H9 (cell line): ENCODE measurements around the gene NANOS2. TPM values are rescaled to one million over a fixed set of nuclear protein-coding genes. Genes with fewer than 3 reads are reported as not detected.

Experiments
- DNase-seq: peaks from one replicate; pipeline ENCODE4 v3.0.0-alpha.2; 2017
- H2AFZ ChIP-seq: one replicate; pipeline ENCODE4 v1.6.1; 2013; ENCODE audit warnings: mild to moderate bottlenecking, low read length, control low read depth, moderate library complexity
- H2AK5ac ChIP-seq: 2 replicates; pipeline ENCODE4 v1.6.1; 2013; ENCODE audit warnings: low read length, control low read depth, mixed read lengths; ENCODE audit not compliant: insufficient read length
- H2BK120ac ChIP-seq: one replicate; pipeline ENCODE4 v1.6.1; 2013; ENCODE audit warnings: low read depth, mild to moderate bottlenecking, low read length, control low read depth, inconsistent platforms; ENCODE audit not compliant: poor library complexity, severe bottlenecking
- H2BK12ac ChIP-seq: 2 replicates; pipeline ENCODE4 v1.6.1; 2013; ENCODE audit warnings: low read length, control low read depth, mixed read lengths, low read depth; ENCODE audit not compliant: insufficient read length
- H2BK15ac ChIP-seq: 2 replicates; pipeline ENCODE4 v1.6.1; 2013; ENCODE audit warnings: low read depth, low read length, control low read depth
- H2BK20ac ChIP-seq: one replicate; pipeline ENCODE4 v1.6.1; 2013; ENCODE audit warnings: low read depth, mild to moderate bottlenecking, low read length, control low read depth, inconsistent platforms; ENCODE audit not compliant: poor library complexity, severe bottlenecking
- H2BK5ac ChIP-seq: 2 replicates; pipeline ENCODE4 v1.6.1; 2013; ENCODE audit warnings: low read length, control low read depth, mixed read lengths; ENCODE audit not compliant: insufficient read length
- H3K14ac ChIP-seq: 2 replicates; pipeline ENCODE4 v1.6.1; 2013; ENCODE audit warnings: low read length, control low read depth; ENCODE audit not compliant: insufficient read depth
- H3K18ac ChIP-seq: 2 replicates; pipeline ENCODE4 v1.6.1; 2013; ENCODE audit warnings: low read depth, mild to moderate bottlenecking, mixed read lengths, low read length, control low read depth; ENCODE audit not compliant: insufficient read length
- H3K23ac ChIP-seq: 2 replicates; pipeline ENCODE4 v1.6.1; 2013; ENCODE audit warnings: low read length, control low read depth, mixed read lengths, low read depth; ENCODE audit not compliant: insufficient read length
- H3K23me2 ChIP-seq: 2 replicates; pipeline ENCODE4 v1.6.1; 2013; ENCODE audit warnings: low read depth, mild to moderate bottlenecking, mixed read lengths, low read length, control low read depth; ENCODE audit not compliant: insufficient read length, poor library complexity, severe bottlenecking
- H3K27ac ChIP-seq: 2 replicates; pipeline ENCODE4 v1.5.1; 2013; ENCODE audit warnings: low read length, control low read depth, mixed read lengths, low read depth; ENCODE audit not compliant: insufficient read length
- H3K27me3 ChIP-seq: 2 replicates; pipeline ENCODE4 v1.6.1; 2013; ENCODE audit warnings: low read length, control low read depth, inconsistent platforms; ENCODE audit not compliant: insufficient read depth
- H3K4ac ChIP-seq: 2 replicates; pipeline ENCODE4 v1.6.1; 2013; ENCODE audit warnings: low read depth, mild to moderate bottlenecking, control low read depth, inconsistent platforms, low read length, moderate library complexity
- H3K4me1 ChIP-seq: 2 replicates; pipeline ENCODE4 v1.6.1; 2013; ENCODE audit warnings: low read length, control low read depth, inconsistent platforms; ENCODE audit not compliant: insufficient read depth
- H3K4me2 ChIP-seq: 2 replicates; pipeline ENCODE4 v1.6.1; 2013; ENCODE audit warnings: low read length, control low read depth, mixed read lengths; ENCODE audit not compliant: insufficient read length, insufficient read depth
- H3K56ac ChIP-seq: 2 replicates; pipeline ENCODE4 v1.6.1; 2013; ENCODE audit warnings: low read depth, mild to moderate bottlenecking, mixed read lengths, low read length, control low read depth; ENCODE audit not compliant: insufficient read length
- H3K79me1 ChIP-seq: 2 replicates; pipeline ENCODE4 v1.6.1; 2013; ENCODE audit warnings: low read depth, mild to moderate bottlenecking, moderate library complexity, low read length, control low read depth, inconsistent platforms; ENCODE audit not compliant: insufficient read depth, poor library complexity, severe bottlenecking
- H3K79me2 ChIP-seq: 2 replicates; pipeline ENCODE4 v1.6.1; 2013; ENCODE audit warnings: low read length, control low read depth, inconsistent platforms; ENCODE audit not compliant: insufficient read depth
- H3K9ac ChIP-seq: 2 replicates; pipeline ENCODE4 v1.6.1; 2013; ENCODE audit warnings: low read length, control low read depth, mixed read lengths; ENCODE audit not compliant: insufficient read length; ENCODE audit errors: extremely low read depth
- H3K9me3 ChIP-seq: one replicate; pipeline ENCODE4 v1.6.1; 2013; ENCODE audit warnings: low read depth, low read length, inconsistent platforms; ENCODE audit not compliant: control insufficient read depth
- H3T11ph ChIP-seq: one replicate; pipeline ENCODE4 v1.6.1; 2013; ENCODE audit warnings: mild to moderate bottlenecking, low read length, control low read depth, inconsistent platforms
- H4K20me1 ChIP-seq: one replicate; pipeline ENCODE4 v1.6.1; 2013; ENCODE audit not compliant: control insufficient read depth, insufficient read length, insufficient read depth
- H4K5ac ChIP-seq: 2 replicates; pipeline ENCODE4 v1.6.1; 2013; ENCODE audit warnings: low read depth, mild to moderate bottlenecking, mixed read lengths, low read length, control low read depth; ENCODE audit not compliant: insufficient read length
- H4K8ac ChIP-seq: replicated peaks from 2 replicates; pipeline ENCODE4 v1.6.1; 2013; ENCODE audit warnings: low read length, control low read depth, mixed read lengths, low read depth; ENCODE audit not compliant: insufficient read length
- H4K91ac ChIP-seq: 2 replicates; pipeline ENCODE4 v1.6.1; 2013; ENCODE audit warnings: low read depth, mild to moderate bottlenecking, moderate library complexity, mixed read lengths, low read length, control low read depth; ENCODE audit not compliant: insufficient read length
- H3K27ac Mint-ChIP-seq, 3 experiments: 2 replicates in 2 of 3; 3 replicates in 1 of 3; pipeline ENCODE4 v1.8.0; 2020 to 2021; ENCODE audit warnings: mixed read lengths in 3 of 3, mild to moderate bottlenecking in 1 of 3, moderate library complexity in 1 of 3
- H3K27me3 Mint-ChIP-seq: 2 replicates; pipeline ENCODE4 v1.8.0; 2021; ENCODE audit warnings: low read depth, mild to moderate bottlenecking, moderate library complexity, mixed read lengths
- H3K36me3 Mint-ChIP-seq, 3 experiments: 2 replicates in 2 of 3; 3 replicates in 1 of 3; pipeline ENCODE4 v1.8.0; 2020 to 2021; ENCODE audit warnings: low read depth in 3 of 3, mixed read lengths in 3 of 3; ENCODE audit not compliant: insufficient read depth in 1 of 3
- H3K4me1 Mint-ChIP-seq, 2 experiments: 2 replicates each; pipeline ENCODE4 v1.8.0; 2020; ENCODE audit warnings: mixed read lengths in 2 of 2
- H3K4me3 Mint-ChIP-seq, 2 experiments: 2 replicates in 1 of 2; 3 replicates in 1 of 2; pipeline ENCODE4 v1.8.0; 2020 to 2021; ENCODE audit warnings: mild to moderate bottlenecking in 2 of 2, mixed read lengths in 2 of 2, moderate library complexity in 1 of 2
- H3K9me3 Mint-ChIP-seq, 2 experiments: 2 replicates in 1 of 2; 3 replicates in 1 of 2; pipeline ENCODE4 v1.8.0; 2020; ENCODE audit warnings: mild to moderate bottlenecking in 2 of 2, mixed read lengths in 2 of 2, moderate library complexity in 1 of 2
- WGBS: extraction: QIAGEN DNeasy Blood & Tissue Kit; methylation state at CpG from one replicate; pipeline ENCODE4 v1.1.7; 2013; ENCODE audit warnings: missing lambda C conversion rate, low lambda C conversion rate, mixed read lengths; ENCODE audit not compliant: insufficient read length; ENCODE audit errors: extremely low coverage; 5-methylcytosine and 5-hydroxymethylcytosine counted together
- total RNA-seq: library from RNA; stranded (reverse); gene quantifications from 2 replicates; pipeline ENCODE4 v1.2.1, GENCODE V29; 2021
- TF ChIP-seq, protein P1 (sequence below): fragments of 200-600 bp; sonication (generic); conservative IDR thresholded peaks from 3 replicates; pipeline ENCODE4 v1.8.0; 2021; ENCODE audit warnings: antibody characterized with exemption, mild to moderate bottlenecking

NANOS2 gene
- total RNA-seq, 1 experiment from 2014 or later = not detected

- H2AK5ac ChIP-seq = no peak overlapping the region
- H3K36me3 Mint-ChIP-seq = peaks cover 13 to 31% (median 26%) of the 10 kb centered on the region in 3 experiments
- no peaks in the 10 kb centered on the region for H3K9me3 Mint-ChIP-seq
- H2BK120ac ChIP-seq = no peak overlapping the region
- no peak overlapping the region for H2BK15ac ChIP-seq
- no peaks in the 10 kb centered on the region for H3K9me3 ChIP-seq
- peaks cover 17% of the 10 kb centered on the region for H3K27me3 Mint-ChIP-seq
- H3K4me1 ChIP-seq = no peaks in the 10 kb centered on the region
- H3K79me1 ChIP-seq = no peaks in the 10 kb centered on the region
- DNase-seq = no peak
- peaks cover 15% of the 10 kb centered on the region for H3K23me2 ChIP-seq
- no peak overlapping the region for H3K56ac ChIP-seq
- no peak overlapping the region for H3K14ac ChIP-seq
- no peak overlapping the region for H3K27ac Mint-ChIP-seq
- 100% methylated on average over 1 of the region's 4 CpGs for WGBS
- H3K27ac ChIP-seq = no peak overlapping the region
- H4K5ac ChIP-seq = no peak overlapping the region
- no peak overlapping the region for H4K91ac ChIP-seq
- no peak overlapping the region for H2BK12ac ChIP-seq
- H3K4me2 ChIP-seq = no peak overlapping the region
- no peak overlapping the region for H4K8ac ChIP-seq
- no peak overlapping the region for H2AFZ ChIP-seq
- H3K9ac ChIP-seq = no peak overlapping the region
- no peak overlapping the region for H2BK20ac ChIP-seq
- no peaks in the 10 kb centered on the region for H4K20me1 ChIP-seq
- peak overlapping the region in 1 of 2 experiments; percentile 78; a peak in 3 of 5 replicates for H3K4me3 Mint-ChIP-seq
- H3T11ph ChIP-seq = no peak overlapping the region
- TF ChIP-seq, protein P1, sequence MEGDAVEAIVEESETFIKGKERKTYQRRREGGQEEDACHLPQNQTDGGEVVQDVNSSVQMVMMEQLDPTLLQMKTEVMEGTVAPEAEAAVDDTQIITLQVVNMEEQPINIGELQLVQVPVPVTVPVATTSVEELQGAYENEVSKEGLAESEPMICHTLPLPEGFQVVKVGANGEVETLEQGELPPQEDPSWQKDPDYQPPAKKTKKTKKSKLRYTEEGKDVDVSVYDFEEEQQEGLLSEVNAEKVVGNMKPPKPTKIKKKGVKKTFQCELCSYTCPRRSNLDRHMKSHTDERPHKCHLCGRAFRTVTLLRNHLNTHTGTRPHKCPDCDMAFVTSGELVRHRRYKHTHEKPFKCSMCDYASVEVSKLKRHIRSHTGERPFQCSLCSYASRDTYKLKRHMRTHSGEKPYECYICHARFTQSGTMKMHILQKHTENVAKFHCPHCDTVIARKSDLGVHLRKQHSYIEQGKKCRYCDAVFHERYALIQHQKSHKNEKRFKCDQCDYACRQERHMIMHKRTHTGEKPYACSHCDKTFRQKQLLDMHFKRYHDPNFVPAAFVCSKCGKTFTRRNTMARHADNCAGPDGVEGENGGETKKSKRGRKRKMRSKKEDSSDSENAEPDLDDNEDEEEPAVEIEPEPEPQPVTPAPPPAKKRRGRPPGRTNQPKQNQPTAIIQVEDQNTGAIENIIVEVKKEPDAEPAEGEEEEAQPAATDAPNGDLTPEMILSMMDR = no peak
- no peak overlapping the region for H3K23ac ChIP-seq
- H3K18ac ChIP-seq = no peak overlapping the region
- H3K4ac ChIP-seq = no peak overlapping the region
- H3K4me1 Mint-ChIP-seq = peaks cover 7 to 12% of the 10 kb centered on the region in 2 experiments
- H3K79me2 ChIP-seq = no peaks in the 10 kb centered on the region
- peaks cover 4% of the 10 kb centered on the region; the same call in 1 of the 2 replicates for H3K27me3 ChIP-seq
- no peak overlapping the region for H2BK5ac ChIP-seq
These were observed 14.5 kb downstream of the NANOS2 start for GRCh38 chr19:45899919-45900589.
